Bronchial epithelial cell (primary cell): ENCODE data around the gene PLEKHH3. TPM values are rescaled to one million over a fixed set of nuclear protein-coding genes. Genes with fewer than 3 reads are reported as not detected.

ENCODE experiments used
- DNase-seq: peaks from one replicate; pipeline ENCODE4 v3.0.0-alpha.2; 2010; ENCODE audit warnings: low read depth
- FAIRE-seq: peaks from 2 replicates; lab custom pipeline; 2011; peaks lifted over from hg19 to GRCh38; lab: Jason Lieb, UNC
- H3K27me3 ChIP-seq: 2 replicates; pipeline ENCODE4 v1.5.1; 2011; ENCODE audit warnings: low read length; ENCODE audit not compliant: control insufficient read depth, insufficient read depth
- H3K36me3 ChIP-seq: 2 replicates; pipeline ENCODE4 v1.5.1; 2011; ENCODE audit warnings: low read length; ENCODE audit not compliant: control insufficient read depth, insufficient read depth
- H3K4me3 ChIP-seq: 2 replicates; pipeline ENCODE4 v1.5.1; 2011; ENCODE audit warnings: mild to moderate bottlenecking, low read depth, low read length, control low read depth
- CTCF ChIP-seq: IDR thresholded peaks from 2 replicates; pipeline ENCODE4 v1.5.1; 2011; ENCODE audit warnings: mild to moderate bottlenecking, moderate library complexity, low read length, control low read depth, inconsistent platforms; ENCODE audit not compliant: insufficient read depth, severe bottlenecking
- total RNA-seq: library from RNA; depleted of rRNA; stranded (reverse); fragments of >200 nt; gene quantifications from 2 replicates; pipeline ENCODE4 v1.2.1, GENCODE V29; 2014

PLEKHH3 gene
- total RNA-seq, 1 donor from 2014 or later = 15.3 TPM

- FAIRE-seq (no peak), DNase-seq (no peak)
- Histone ChIP-seq H3K36me3 (no peaks in the 10 kb centered on the region), H3K27me3 (no peaks in the 10 kb centered on the region), H3K4me3 (no peak overlapping the region)
- TF ChIP-seq CTCF = no peak
These were observed 8.2 kb upstream of the PLEKHH3 start for GRCh38 chr17:42684929-42685556.

- FAIRE-seq (no peak), DNase-seq (no peak)
- no peaks in the 10 kb centered on the region for H3K36me3 ChIP-seq
- no peaks in the 10 kb centered on the region for H3K27me3 ChIP-seq
- no peak overlapping the region for H3K4me3 ChIP-seq
- no peak for TF ChIP-seq CTCF
These were observed 6.7 kb upstream of the PLEKHH3 start for GRCh38 chr17:42683407-42684034.

GRCh38 chr17:42682722-42683403, 6.1 kb upstream of the PLEKHH3 start:
- Histone ChIP-seq H3K4me3 (peak overlapping the region; percentile 33), H3K27me3 (no peaks in the 10 kb centered on the region), H3K36me3 (no peaks in the 10 kb centered on the region)
- no peak for FAIRE-seq
- peak; percentile 48 for DNase-seq
- TF ChIP-seq CTCF = no peak

DNA sequence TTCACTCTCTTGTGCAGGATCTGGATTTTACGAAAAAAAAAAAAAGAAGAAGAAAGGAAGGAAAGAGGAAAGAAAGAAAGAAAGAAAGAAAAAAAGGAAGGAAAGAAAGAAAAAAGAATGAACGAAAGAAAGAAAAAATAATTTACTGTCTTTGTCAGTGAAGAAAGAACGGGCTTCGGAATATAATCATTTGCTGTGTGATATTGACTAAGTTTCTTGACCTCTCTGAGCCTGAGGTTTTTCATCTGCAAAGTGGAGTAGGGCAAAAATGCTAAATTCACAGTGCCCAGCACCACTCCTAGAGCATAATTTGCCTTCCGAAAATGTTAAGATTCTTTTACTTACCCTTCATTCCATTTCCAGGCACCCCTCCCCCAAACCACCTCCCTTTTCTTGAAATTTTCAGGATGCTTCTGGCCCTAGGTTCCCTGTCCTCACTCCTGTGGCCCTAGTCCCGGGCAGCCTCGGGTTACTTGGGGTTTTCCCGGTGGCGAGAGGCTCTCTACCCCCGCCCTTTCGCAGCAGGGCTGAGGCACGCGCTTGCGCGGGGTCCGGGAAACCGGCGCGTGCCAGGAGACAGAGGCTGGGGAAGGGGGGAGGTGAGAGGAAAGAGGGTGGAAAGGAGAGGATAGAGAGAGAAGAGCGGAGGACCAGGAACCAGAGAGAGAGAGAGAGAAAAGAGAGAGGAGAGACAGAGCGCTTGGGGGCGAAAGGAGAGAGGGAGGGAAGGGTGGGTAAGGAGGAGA, 5.4 kb upstream of the PLEKHH3 start, which contains the start of gene CNTNAP1:
Gene CNTNAP1 (plus strand): TSS at position 556 of the 746 bp plus-strand sequence. CDS start 299 bp downstream, outside the sequence.
- peak within 1 kb of the TSS; percentile 33 for H3K4me3 ChIP-seq
- DNase-seq (peak; percentile 37), FAIRE-seq (no peak)
- H3K36me3 ChIP-seq = no peaks in the 10 kb centered on the region
- no peak for TF ChIP-seq CTCF
- no peaks in the 10 kb centered on the region for H3K27me3 ChIP-seq

DNA sequence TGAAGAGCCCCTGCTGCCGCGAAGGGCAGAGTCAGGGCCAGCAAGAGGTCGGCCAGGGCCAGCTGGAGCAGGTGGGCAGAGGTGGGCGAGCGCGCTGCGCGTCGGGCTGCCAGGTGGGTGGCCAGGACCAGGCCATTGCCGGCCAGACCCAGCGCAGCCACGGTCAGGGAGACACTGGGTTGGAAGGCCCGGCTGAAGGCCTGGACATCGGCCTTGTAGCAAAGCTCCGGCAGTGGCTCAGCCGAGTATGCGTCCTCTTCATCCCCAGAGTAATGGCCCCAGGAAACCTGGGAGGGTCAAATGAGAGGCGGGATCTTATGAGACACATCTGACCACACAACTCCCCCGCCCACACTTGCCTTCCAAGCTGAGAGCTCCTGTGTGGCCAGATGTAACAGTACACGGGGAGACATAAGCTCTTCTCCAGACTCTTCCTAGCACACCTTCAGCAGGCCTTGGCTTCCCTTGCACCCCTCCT, 3.6 kb upstream of the PLEKHH3 start:
- DNase-seq (no peak), FAIRE-seq (no peak)
- H3K27me3 ChIP-seq = no peaks in the 10 kb centered on the region
- H3K4me3 ChIP-seq = no peak overlapping the region
- no peaks in the 10 kb centered on the region for H3K36me3 ChIP-seq
- TF ChIP-seq CTCF = no peak
